Lower lobe of right lung (tissue), 2 donors: ENCODE measurements around the gene CX3CR1. TPM values are rescaled to one million over a fixed set of nuclear protein-coding genes. Genes with fewer than 3 reads are reported as not detected.

Experiments
- ATAC-seq, 2 donors: fragments of 200-7000 bp; cut with Tn5 transposase; one replicate each; pipeline ENCODE4 v1.9.1; 2020 to 2022; ENCODE audit warnings: mild to moderate bottlenecking in 2 of 2, moderate library complexity in 2 of 2
- DNase-seq: peaks from one replicate; pipeline ENCODE4 v3.0.0-alpha.2; 2020
- H3K27ac ChIP-seq: fragments of 200-600 bp; one replicate; pipeline ENCODE4 v1.8.0; 2022
- H3K27me3 ChIP-seq: fragments of 200-600 bp; one replicate; pipeline ENCODE4 v1.8.0; 2022; ENCODE audit warnings: low read depth
- H3K36me3 ChIP-seq: fragments of 200-600 bp; one replicate; pipeline ENCODE4 v1.8.0; 2022; ENCODE audit warnings: mild to moderate bottlenecking
- H3K4me1 ChIP-seq: fragments of 200-600 bp; one replicate; pipeline ENCODE4 v1.8.0; 2022
- H3K4me3 ChIP-seq: fragments of 200-600 bp; one replicate; pipeline ENCODE4 v1.8.0; 2022; ENCODE audit warnings: mild to moderate bottlenecking
- H3K9me3 ChIP-seq: fragments of 200-600 bp; one replicate; pipeline ENCODE4 v1.8.0; 2022
- intact Hi-C: fragments of 100-400 bp; cut with DNase I; formaldehyde crosslinking; loops from one replicate; pipeline ENCODE4 v1.11.0; 2022
- total RNA-seq: library from RNA; stranded (reverse); fragmentation: NEBNext Ultra II Directional; extraction: Animal tissue kit (Norgen Biotek cat#: 25700); gene quantifications from one replicate; pipeline ENCODE4 v1.2.1, GENCODE V29; 2021
- TF ChIP-seq, protein P1 (sequence below): fragments of 200-600 bp; IDR thresholded peaks from one replicate; pipeline ENCODE4 v1.8.0; 2022; ENCODE audit warnings: antibody characterized with exemption, mild to moderate bottlenecking
- donor health status: DM: no; HTN: yes; CAD: no; lungs with severe emphysema.

The CX3CR1 gene
- total RNA-seq, 1 donor from 2014 or later = 14.1 TPM

DNA sequence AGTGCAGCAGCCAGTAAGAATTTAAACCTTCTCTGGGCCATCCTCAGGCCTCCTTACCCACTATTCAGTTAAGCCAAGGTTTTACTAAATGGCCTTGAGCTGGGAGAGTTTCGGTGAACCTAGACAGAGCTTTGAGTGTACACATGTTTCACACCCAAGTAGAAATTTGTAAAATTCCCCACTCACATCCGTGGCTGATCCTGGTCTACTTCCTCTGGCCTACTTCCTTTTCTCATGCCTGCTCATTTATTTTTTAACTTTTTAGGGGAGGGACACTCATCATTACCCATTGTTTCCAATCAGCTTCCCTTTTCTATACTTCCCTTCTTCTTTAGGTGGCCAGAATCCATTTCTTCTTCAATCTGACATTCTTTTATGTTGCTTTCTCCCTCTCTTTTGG lies 7.6 kb downstream of the CX3CR1 start:
- no peak overlapping the region for H3K27ac ChIP-seq
- TF ChIP-seq, protein P1, sequence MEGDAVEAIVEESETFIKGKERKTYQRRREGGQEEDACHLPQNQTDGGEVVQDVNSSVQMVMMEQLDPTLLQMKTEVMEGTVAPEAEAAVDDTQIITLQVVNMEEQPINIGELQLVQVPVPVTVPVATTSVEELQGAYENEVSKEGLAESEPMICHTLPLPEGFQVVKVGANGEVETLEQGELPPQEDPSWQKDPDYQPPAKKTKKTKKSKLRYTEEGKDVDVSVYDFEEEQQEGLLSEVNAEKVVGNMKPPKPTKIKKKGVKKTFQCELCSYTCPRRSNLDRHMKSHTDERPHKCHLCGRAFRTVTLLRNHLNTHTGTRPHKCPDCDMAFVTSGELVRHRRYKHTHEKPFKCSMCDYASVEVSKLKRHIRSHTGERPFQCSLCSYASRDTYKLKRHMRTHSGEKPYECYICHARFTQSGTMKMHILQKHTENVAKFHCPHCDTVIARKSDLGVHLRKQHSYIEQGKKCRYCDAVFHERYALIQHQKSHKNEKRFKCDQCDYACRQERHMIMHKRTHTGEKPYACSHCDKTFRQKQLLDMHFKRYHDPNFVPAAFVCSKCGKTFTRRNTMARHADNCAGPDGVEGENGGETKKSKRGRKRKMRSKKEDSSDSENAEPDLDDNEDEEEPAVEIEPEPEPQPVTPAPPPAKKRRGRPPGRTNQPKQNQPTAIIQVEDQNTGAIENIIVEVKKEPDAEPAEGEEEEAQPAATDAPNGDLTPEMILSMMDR = no peak
- no peaks in the 10 kb centered on the region for H3K9me3 ChIP-seq
- H3K27me3 ChIP-seq = no peaks in the 10 kb centered on the region
- intact Hi-C loops = no loop called here
- no peak overlapping the region for H3K4me3 ChIP-seq
- no peaks in the 10 kb centered on the region for H3K4me1 ChIP-seq
- H3K36me3 ChIP-seq = no peaks in the 10 kb centered on the region
- DNase-seq (no peak), ATAC-seq (no peak)

DNA sequence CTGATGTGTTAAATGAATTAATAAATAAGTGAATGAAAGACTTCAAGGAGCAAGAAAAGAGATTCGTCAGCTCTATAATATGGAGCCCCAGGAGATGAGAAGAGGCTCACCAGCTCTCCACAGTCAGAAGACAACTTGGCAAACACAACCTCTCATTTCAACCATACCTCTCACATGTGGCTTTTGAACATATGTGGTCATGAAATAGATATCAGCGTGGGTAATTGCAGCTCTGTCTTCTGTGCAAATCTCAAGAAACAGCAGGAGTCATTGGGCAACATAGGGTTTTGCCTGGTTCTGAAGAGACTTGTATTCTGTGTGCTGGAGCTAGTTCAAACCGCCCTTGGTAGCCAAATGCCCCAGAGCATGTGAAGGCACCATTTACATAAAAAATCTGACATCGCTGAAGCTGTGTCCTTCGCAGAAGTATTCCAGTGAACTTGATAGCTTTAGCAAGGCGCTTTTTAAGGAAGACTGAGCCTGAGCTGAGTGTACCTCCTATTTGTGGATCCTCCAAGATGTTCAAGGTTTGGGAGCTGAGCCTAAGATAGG lies 8.4 kb downstream of the CX3CR1 start:
- DNase-seq (no peak), ATAC-seq (no peak)
- no peak overlapping the region for H3K4me3 ChIP-seq
- H3K27ac ChIP-seq = no peak overlapping the region
- no peaks in the 10 kb centered on the region for H3K27me3 ChIP-seq
- no peaks in the 10 kb centered on the region for H3K36me3 ChIP-seq
- H3K4me1 ChIP-seq = no peaks in the 10 kb centered on the region
- TF ChIP-seq, protein P1 = no peak
- intact Hi-C loops = no loop called here
- H3K9me3 ChIP-seq = no peaks in the 10 kb centered on the region

- intact Hi-C loops = no loop called here
These were observed 10.3 kb downstream of the CX3CR1 start for GRCh38 chr3:39269528-39269927.

DNA sequence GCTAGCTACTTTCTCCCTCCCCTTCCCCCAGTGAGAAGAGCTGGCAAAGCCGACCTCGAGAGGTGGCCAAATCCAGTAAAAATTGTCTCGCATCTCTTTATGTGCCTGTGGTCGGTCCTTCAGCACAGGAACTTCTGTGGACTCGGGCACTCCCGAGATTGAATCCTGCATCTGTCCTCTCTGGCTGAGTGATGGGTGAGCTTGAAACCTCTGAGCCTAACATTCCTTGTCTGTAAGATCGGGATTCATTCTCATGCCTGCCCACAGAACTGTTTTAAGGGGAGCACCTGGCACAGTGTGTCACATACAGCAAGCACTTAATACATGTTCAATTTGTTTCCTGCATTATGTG lies 11.3 kb downstream of the CX3CR1 start:
- Histone ChIP-seq H3K27me3 (no peaks in the 10 kb centered on the region), H3K27ac (no peak overlapping the region), H3K9me3 (no peaks in the 10 kb centered on the region), H3K36me3 (no peaks in the 10 kb centered on the region), H3K4me3 (no peak overlapping the region), H3K4me1 (no peaks in the 10 kb centered on the region)
- ATAC-seq (no peak), DNase-seq (no peak)
- TF ChIP-seq, protein P1 = no peak
- intact Hi-C loops = no loop called here

More at GRCh38 chr3:39269528-39269927, 10.3 kb downstream of the CX3CR1 start:
- Histone ChIP-seq H3K27me3 (no peaks in the 10 kb centered on the region), H3K4me1 (no peaks in the 10 kb centered on the region), H3K27ac (no peak overlapping the region), H3K36me3 (no peaks in the 10 kb centered on the region), H3K9me3 (no peaks in the 10 kb centered on the region), H3K4me3 (no peak overlapping the region)
- ATAC-seq (no peak), DNase-seq (no peak)
- TF ChIP-seq, protein P1 = no peak

GRCh38 chr3:39267631-39268548 lies 11.9 kb downstream of the CX3CR1 start:
- no peaks in the 10 kb centered on the region for H3K27me3 ChIP-seq
- no peaks in the 10 kb centered on the region for H3K9me3 ChIP-seq
- no peak overlapping the region for H3K4me3 ChIP-seq
- intact Hi-C loops = no loop called here
- no peak overlapping the region for H3K27ac ChIP-seq
- H3K36me3 ChIP-seq = no peaks in the 10 kb centered on the region
- no peaks in the 10 kb centered on the region for H3K4me1 ChIP-seq
- TF ChIP-seq, protein P1 = no peak
- ATAC-seq (peak; percentile 21 to 28), DNase-seq (no peak)
